HepG2 (cell line): ENCODE results near the gene NKD2. TPM values are rescaled to one million over a fixed set of nuclear protein-coding genes. Genes with fewer than 3 reads are reported as not detected.

Experiments
- ATAC-seq: fragments of 200-7000 bp; cut with Tn5 transposase; 3 replicates; pipeline ENCODE4 v1.9.1; 2020; ENCODE audit warnings: mild to moderate bottlenecking, moderate library complexity
- BruUV-seq: library from RNA; stranded (reverse); fragments of 400-500 nt; replicated peaks from 2 replicates; lab custom pipeline; 2021; lab: Mats Ljungman, UMichigan
- CTCF ChIA-PET: fragments of 300-600 bp; formaldehyde crosslinking; extraction: SDS; loops from one replicate; lab custom pipeline; 2021; ENCODE audit warnings: low total read pairs, inconsistent platforms, low intra/inter-chr PET ratio; lab: Yijun Ruan, JAX
- POLR2A ChIA-PET: fragments of 350-600 bp; sonication (Branson Sonifier 250); formaldehyde crosslinking; loops from one replicate; lab custom pipeline; 2020; ENCODE audit warnings: antibody characterized with exemption, inconsistent platforms; lab: Yijun Ruan, JAX
- DNase-seq: peaks from one replicate; pipeline ENCODE4 v3.0.0-alpha.2; 2015; ENCODE audit warnings: low spot score
- FAIRE-seq: peaks from 3 replicates; lab custom pipeline; 2011; peaks lifted over from hg19 to GRCh38; lab: Jason Lieb, UNC
- H2AFZ ChIP-seq: one replicate; pipeline ENCODE4 v1.6.1; 2011; ENCODE audit warnings: low read length, inconsistent platforms
- H3K27ac ChIP-seq: fragments of 300-600 bp; 3 replicates; pipeline ENCODE4 v1.8.0; 2011; ENCODE audit warnings: mixed run types, mild to moderate bottlenecking, mixed read lengths, low read length, inconsistent platforms; ENCODE audit not compliant: insufficient read depth; ENCODE audit errors: extremely low read length
- H3K27me3 ChIP-seq, 2 experiments: fragments of 200-600 bp in 1 of 2; 2 replicates in 1 of 2; 3 replicates in 1 of 2; pipeline versions ENCODE4 v1.6.0 to v1.8.0; 2011; ENCODE audit warnings: low read length in 2 of 2, mild to moderate bottlenecking in 2 of 2, moderate library complexity in 2 of 2, inconsistent platforms in 1 of 2; ENCODE audit not compliant: insufficient read depth in 2 of 2, control insufficient read depth in 1 of 2
- H3K36me3 ChIP-seq, 2 experiments: fragments of 200-600 bp in 1 of 2; replicated peaks in 1 of 2; 2 replicates in 1 of 2; 3 replicates in 1 of 2; pipeline versions ENCODE4 v1.5.1 to v1.8.0; 2011; ENCODE audit warnings: low read length in 2 of 2, inconsistent platforms in 1 of 2; ENCODE audit not compliant: insufficient read depth in 2 of 2, control insufficient read depth in 1 of 2
- H3K4me1 ChIP-seq: 2 replicates; pipeline ENCODE4 v1.5.1; 2012; ENCODE audit warnings: low read length, inconsistent platforms; ENCODE audit not compliant: insufficient read depth
- H3K4me2 ChIP-seq: 2 replicates; pipeline ENCODE4 v1.6.0; 2011; ENCODE audit warnings: low read depth, low read length, inconsistent platforms
- H3K4me3 ChIP-seq, 3 experiments: fragments of 200-600 bp in 1 of 3; sonication (generic), shearing (Covaris generic) in 1 of 3; replicated peaks in 1 of 3; 2 replicates each; pipeline ENCODE4 v1.5.1; 2011 to 2016; ENCODE audit warnings: low read length in 3 of 3, inconsistent platforms in 2 of 3, low read depth in 2 of 3, mild to moderate bottlenecking in 2 of 3, control low read depth in 1 of 3, mixed read lengths in 1 of 3; ENCODE audit not compliant: insufficient read depth in 1 of 3
- H3K79me2 ChIP-seq: one replicate; pipeline ENCODE4 v1.6.1; 2011; ENCODE audit warnings: low read length, inconsistent platforms; ENCODE audit not compliant: insufficient read depth
- H3K9ac ChIP-seq: 2 replicates; pipeline ENCODE4 v1.6.0; 2011; ENCODE audit warnings: mild to moderate bottlenecking, low read depth, low read length, inconsistent platforms; ENCODE audit not compliant: insufficient read depth
- H3K9me3 ChIP-seq: 2 replicates; pipeline ENCODE4 v1.5.1; 2012; ENCODE audit warnings: mild to moderate bottlenecking, low read length
- H4K20me1 ChIP-seq: 2 replicates; pipeline ENCODE4 v1.6.0; 2011; ENCODE audit warnings: inconsistent platforms, mild to moderate bottlenecking, low read length, moderate library complexity; ENCODE audit not compliant: insufficient read depth
- ARID3A ChIP-seq: IDR thresholded peaks from 2 replicates; pipeline ENCODE4 v1.6.1; 2012; ENCODE audit warnings: low read depth, low read length, improper control_type of control experiment
- ARNTL ChIP-seq: sonication (generic); formaldehyde crosslinking; IDR thresholded peaks from 2 replicates; pipeline ENCODE4 v1.4.0; 2020; ENCODE audit warnings: mild to moderate bottlenecking, missing genetic modification reagents
- E2F1 ChIP-seq: sonication (generic); formaldehyde crosslinking; IDR thresholded peaks from 2 replicates; pipeline ENCODE4 v1.5.0; 2020; ENCODE audit warnings: missing genetic modification reagents
- EED ChIP-seq: sonication (generic); formaldehyde crosslinking; IDR thresholded peaks from 2 replicates; pipeline ENCODE4 v1.5.0; 2020; ENCODE audit warnings: mild to moderate bottlenecking, missing genetic modification reagents
- FIP1L1 ChIP-seq: fragments of 200-400 bp; formaldehyde crosslinking; IDR thresholded peaks from 2 replicates; pipeline ENCODE4 v1.6.1; 2018; ENCODE audit warnings: low read depth, mild to moderate bottlenecking, low read length, moderate library complexity, borderline replicate concordance; ENCODE audit not compliant: insufficient read depth
- FLYWCH1 ChIP-seq: sonication (generic); formaldehyde crosslinking; IDR thresholded peaks from 2 replicates; pipeline ENCODE4 v1.8.1; 2023; ENCODE audit warnings: mild to moderate bottlenecking, missing genetic modification reagents
- FOXM1 ChIP-seq: sonication (generic); formaldehyde crosslinking; IDR thresholded peaks from 2 replicates; pipeline ENCODE4 v1.5.0; 2020; ENCODE audit warnings: missing genetic modification reagents
- HIVEP1 ChIP-seq: sonication (generic); formaldehyde crosslinking; IDR thresholded peaks from 2 replicates; pipeline ENCODE4 v1.4.0; 2020; ENCODE audit warnings: mild to moderate bottlenecking, missing genetic modification reagents
- HMG20A ChIP-seq: IDR thresholded peaks from 2 replicates; pipeline ENCODE4 v1.6.1; 2016; ENCODE audit warnings: borderline replicate concordance
- MTA1 ChIP-seq: sonication (generic); formaldehyde crosslinking; IDR thresholded peaks from 2 replicates; pipeline ENCODE4 v1.4.0; 2020; ENCODE audit warnings: missing genetic modification reagents, mild to moderate bottlenecking, borderline replicate concordance
- RXRA ChIP-seq: sonication (generic); formaldehyde crosslinking; IDR thresholded peaks from 2 replicates; pipeline ENCODE4 v1.5.1; 2020; ENCODE audit warnings: missing genetic modification reagents
- SALL1 ChIP-seq: sonication (generic); formaldehyde crosslinking; IDR thresholded peaks from 2 replicates; pipeline ENCODE4 v1.8.0; 2022; ENCODE audit warnings: mild to moderate bottlenecking, missing genetic modification reagents
- TCF7L2 ChIP-seq: IDR thresholded peaks from 2 replicates; pipeline ENCODE4 v1.6.1; 2011; ENCODE audit warnings: mild to moderate bottlenecking, low read depth, low read length, moderate library complexity
- ZBED4 ChIP-seq: sonication (generic); formaldehyde crosslinking; IDR thresholded peaks from 2 replicates; pipeline ENCODE4 v1.4.0; 2020; ENCODE audit warnings: missing genetic modification reagents, borderline replicate concordance
- ZBTB44 ChIP-seq: sonication (generic); formaldehyde crosslinking; IDR thresholded peaks from 2 replicates; pipeline ENCODE4 v1.4.0; 2020; ENCODE audit warnings: missing genetic modification reagents
- ZC3H4 ChIP-seq: sonication (generic); formaldehyde crosslinking; IDR thresholded peaks from 2 replicates; pipeline ENCODE4 v1.4.0; 2020; ENCODE audit warnings: missing genetic modification reagents, borderline replicate concordance
- WGBS: methylation state at CpG from one replicate; pipeline ENCODE4 v1.1.6; 2017; ENCODE audit warnings: low lambda C conversion rate; 5-methylcytosine and 5-hydroxymethylcytosine counted together
- in situ Hi-C: cut with HindIII; loops from 2 replicates; pipeline ENCODE4 v1.10.0; 2017; ENCODE audit warnings: low pct_unique_long_range_greater_than_20kb; ENCODE audit not compliant: extremely low pct_ligation_motif_present
- intact Hi-C: fragments of 100-400 bp; cut with micrococcal nuclease; formaldehyde crosslinking; loops from one replicate; pipeline ENCODE4 v1.10.0; 2022; ENCODE audit not compliant: unreplicated experiment
- polyA plus RNA-seq, 8 experiments: library from polyadenylated mRNA; depleted of rRNA in 3 of 8; stranded (reverse) in 7 of 8; unstranded in 1 of 8; fragments of >200 nt; fragmentation: Illumina TruSeq in 4 of 8; extraction: Trizol in 4 of 8; gene quantifications; 2 replicates each; pipeline versions ENCODE4 v1.2.1 to v1.2.3, GENCODE V29; 2011 to 2016; ENCODE audit warnings: low read depth in 4 of 8, missing spikeins in 1 of 8, mixed read lengths in 1 of 8; ENCODE audit not compliant: insufficient read depth in 1 of 8
- total RNA-seq, 5 experiments: library from RNA; depleted of rRNA; stranded (reverse); fragments of >200 nt; fragmentation: Illumina TruSeq; extraction: Trizol; gene quantifications; 2 replicates each; pipeline ENCODE4 v1.2.3, GENCODE V29; 2016; ENCODE audit warnings: low read depth in 1 of 5

Gene NKD2
- total and polyA plus RNA-seq, 2 of the 13 experiments (the other 11 are each of a cell fraction or from before 2014, with no cell fraction given) = 0.53 to 0.82 TPM

GRCh38 chr5:959581-960531, 48.7 kb upstream of the NKD2 start:
- in situ Hi-C loops (no loop called here), intact Hi-C loops (no loop called here)
- ChIA-PET POLR2A (no interaction called here), CTCF (no interaction called here)
- H3K4me2 ChIP-seq = no peak overlapping the region
- H3K4me1 ChIP-seq = peaks cover 34% of the 10 kb centered on the region
- H3K4me3 ChIP-seq = no peak overlapping the region
- H3K9me3 ChIP-seq = no peaks in the 10 kb centered on the region
- BruUV-seq = no TSS peak
- H3K36me3 ChIP-seq = no peaks in the 10 kb centered on the region
- WGBS = 61% methylated on average over 26 of the region's 47 CpGs
- FAIRE-seq (no peak), ATAC-seq (no peak), DNase-seq (no peak)
- no peak overlapping the region for H3K27ac ChIP-seq
- H2AFZ ChIP-seq = no peak overlapping the region
- no peaks in the 10 kb centered on the region for H4K20me1 ChIP-seq
- H3K9ac ChIP-seq = no peak overlapping the region
- no peaks in the 10 kb centered on the region for H3K79me2 ChIP-seq
- peaks cover 6 to 70% of the 10 kb centered on the region in 2 experiments; a peak in 4 of 5 replicates for H3K27me3 ChIP-seq
- TF ChIP-seq SALL1 (CRISPR knock-in tag) (no peak), E2F1 (CRISPR knock-in tag) (no peak), FIP1L1 (no peak), ZBTB44 (CRISPR knock-in tag) (no peak), ARNTL (CRISPR knock-in tag) (no peak), ARID3A (no peak), MTA1 (CRISPR knock-in tag) (no peak), HIVEP1 (CRISPR knock-in tag) (no peak), FOXM1 (CRISPR knock-in tag) (no peak), EED (CRISPR knock-in tag) (no peak), FLYWCH1 (no peak), TCF7L2 (no peak), RXRA (no peak), HMG20A (no peak), ZBED4 (CRISPR knock-in tag) (no peak), ZC3H4 (CRISPR knock-in tag) (no peak)
